Lower leg skin (tissue), 4 donors: ENCODE data around the gene MAPK4. TPM values are rescaled to one million over a fixed set of nuclear protein-coding genes. Genes with fewer than 3 reads are reported as not detected.

Experiments used
- DNase-seq, 2 donors: peaks; one replicate each; pipeline ENCODE4 v3.0.0-alpha.2; 2019; ENCODE audit warnings: low spot score in 2 of 2
- H3K4me3 ChIP-seq: fragments of 200-600 bp; sonication (generic); 2 replicates; pipeline ENCODE4 v1.5.1; 2017; ENCODE audit warnings: mild to moderate bottlenecking, low read depth; ENCODE audit not compliant: poor library complexity, severe bottlenecking
- CTCF ChIP-seq, 3 donors: fragments of 450-650 bp; IDR thresholded peaks; one replicate each; pipeline ENCODE4 v1.5.1; 2016; ENCODE audit warnings: antibody characterized with exemption in 3 of 3, mild to moderate bottlenecking in 3 of 3, moderate library complexity in 2 of 3
- POLR2A ChIP-seq, 2 donors: fragments of 450-650 bp; IDR thresholded peaks; one replicate each; pipeline ENCODE4 v1.6.1; 2016 to 2017; ENCODE audit warnings: antibody characterized with exemption in 2 of 2, mild to moderate bottlenecking in 1 of 2, moderate library complexity in 1 of 2
- WGBS, 2 donors: methylation state at CpG; one replicate each; pipeline ENCODE4 v1.1.5; 2018; 5-methylcytosine and 5-hydroxymethylcytosine counted together
- intact Hi-C: fragments of 100-400 bp; cut with DNase I; formaldehyde crosslinking; loops from one replicate; pipeline ENCODE4 v1.15.0; 2023; ENCODE audit warnings: low total_unique reads
- total RNA-seq, 4 donors: library from RNA; depleted of rRNA; stranded (reverse); fragments of >200 nt; gene quantifications; one replicate each; pipeline ENCODE4 v1.1.0, GENCODE V29; 2016

The MAPK4 gene
- total RNA-seq, 4 donors from 2014 or later, result 0.46 to 5.3 (median 2.5) TPM

- no peak for DNase-seq
- WGBS, 2 donors, result 83 to 84% methylated on average over 4 of the region's 4 CpGs
- intact Hi-C loops, result no loop called here
- TF ChIP-seq CTCF (IDR thresholded peaks at IDR 0.05) (no peak), POLR2A (IDR thresholded peaks at IDR 0.05) (no peak)
- H3K4me3 ChIP-seq, result no peak overlapping the region
Measured at GRCh38 chr18:50619861-50620275, 60.0 kb downstream of the MAPK4 start.

GRCh38 chr18:50620319-50620718, 60.4 kb downstream of the MAPK4 start:
- no peak for DNase-seq
- 86 to 90% methylated on average over 2 of the region's 2 CpGs for WGBS, 2 donors
- intact Hi-C loops, result no loop called here
- TF ChIP-seq CTCF (IDR thresholded peaks at IDR 0.05), result no peak
- no peak for TF ChIP-seq POLR2A (IDR thresholded peaks at IDR 0.05)
- H3K4me3 ChIP-seq, result no peak overlapping the region

GRCh38 chr18:50621366-50621765, 61.5 kb downstream of the MAPK4 start:
- no peak overlapping the region for H3K4me3 ChIP-seq
- WGBS, 2 donors, result 84 to 85% methylated on average over 2 of the region's 2 CpGs
- TF ChIP-seq POLR2A (IDR thresholded peaks at IDR 0.05), result no peak
- TF ChIP-seq CTCF (IDR thresholded peaks at IDR 0.05), result no peak
- no peak for DNase-seq
- intact Hi-C loops, result no loop called here

GRCh38 chr18:50622320-50622719, 62.4 kb downstream of the MAPK4 start:
- WGBS, 2 donors, result 90 to 94% methylated on average over 3 of the region's 3 CpGs
- TF ChIP-seq CTCF (IDR thresholded peaks at IDR 0.05) (no peak), POLR2A (IDR thresholded peaks at IDR 0.05) (no peak)
- intact Hi-C loops, result no loop called here
- H3K4me3 ChIP-seq, result no peak overlapping the region
- peak in 1 of 2 donors; percentile 65 for DNase-seq

GRCh38 chr18:50622865-50623393, 63.0 kb downstream of the MAPK4 start:
- H3K4me3 ChIP-seq, result no peak overlapping the region
- no peak for DNase-seq
- 45 to 48% methylated on average over 7 of the region's 7 CpGs for WGBS, 2 donors
- TF ChIP-seq CTCF (IDR thresholded peaks at IDR 0.05), result no peak
- TF ChIP-seq POLR2A (IDR thresholded peaks at IDR 0.05), result no peak
- intact Hi-C loops, result no loop called here
